ENCODE data around the gene BHMT.

Gene BHMT

GRCh38 chr5:79136618-79137017 is 25.0 kb downstream of the BHMT start:
- H3K4me2 ChIP-seq, result peak overlapping the region; percentile 56; the same call in 1 of the 2 replicates

GRCh38 chr5:79140553-79140952 is 28.9 kb downstream of the BHMT start:
- TF ChIP-seq CTCF (conservative IDR thresholded peaks at IDR 0.05; ENCODE audit: low read depth, low read length), result no peak
- no peak overlapping the region for H3K4me2 ChIP-seq
- H3K4me3 ChIP-seq (IDR thresholded peaks at IDR 0.05; ENCODE audit: insufficient read depth, low read depth, low read length), result no peak overlapping the region
- H3K27ac ChIP-seq, result no peak overlapping the region
- H3K79me2 ChIP-seq (ENCODE audit: insufficient read depth, low read depth), result no peaks in the 10 kb centered on the region
- no peak overlapping the region for H3K9ac ChIP-seq
- H3K36me3 ChIP-seq (ENCODE audit: insufficient read depth), result no peaks in the 10 kb centered on the region
- H2AFZ ChIP-seq (ENCODE audit: low read depth), result no peak overlapping the region
- H3K27me3 ChIP-seq (ENCODE audit: insufficient read depth, low read depth), result no peaks in the 10 kb centered on the region
- H4K20me1 ChIP-seq (ENCODE audit: insufficient read depth), result no peaks in the 10 kb centered on the region
- peaks cover 12% of the 10 kb centered on the region for H3K4me1 ChIP-seq (ENCODE audit: low read depth, poor library complexity, severe bottlenecking)

More at GRCh38 chr5:79136618-79137017, 25.0 kb downstream of the BHMT start:
- H3K79me2 ChIP-seq (ENCODE audit: insufficient read depth, low read depth), result no peaks in the 10 kb centered on the region
- no peak overlapping the region for H2AFZ ChIP-seq (ENCODE audit: low read depth)
- no peak overlapping the region for H3K27ac ChIP-seq
- H3K4me1 ChIP-seq (ENCODE audit: low read depth, poor library complexity, severe bottlenecking), result peaks cover 38% of the 10 kb centered on the region
- TF ChIP-seq CTCF (conservative IDR thresholded peaks at IDR 0.05; ENCODE audit: low read depth, low read length), result no peak
- no peaks in the 10 kb centered on the region for H4K20me1 ChIP-seq (ENCODE audit: insufficient read depth)
- H3K9ac ChIP-seq, result no peak overlapping the region
- H3K27me3 ChIP-seq (ENCODE audit: insufficient read depth, low read depth), result no peaks in the 10 kb centered on the region
- no peak overlapping the region for H3K4me3 ChIP-seq (IDR thresholded peaks at IDR 0.05; ENCODE audit: insufficient read depth, low read depth, low read length)
- no peaks in the 10 kb centered on the region for H3K36me3 ChIP-seq (ENCODE audit: insufficient read depth)

DNA sequence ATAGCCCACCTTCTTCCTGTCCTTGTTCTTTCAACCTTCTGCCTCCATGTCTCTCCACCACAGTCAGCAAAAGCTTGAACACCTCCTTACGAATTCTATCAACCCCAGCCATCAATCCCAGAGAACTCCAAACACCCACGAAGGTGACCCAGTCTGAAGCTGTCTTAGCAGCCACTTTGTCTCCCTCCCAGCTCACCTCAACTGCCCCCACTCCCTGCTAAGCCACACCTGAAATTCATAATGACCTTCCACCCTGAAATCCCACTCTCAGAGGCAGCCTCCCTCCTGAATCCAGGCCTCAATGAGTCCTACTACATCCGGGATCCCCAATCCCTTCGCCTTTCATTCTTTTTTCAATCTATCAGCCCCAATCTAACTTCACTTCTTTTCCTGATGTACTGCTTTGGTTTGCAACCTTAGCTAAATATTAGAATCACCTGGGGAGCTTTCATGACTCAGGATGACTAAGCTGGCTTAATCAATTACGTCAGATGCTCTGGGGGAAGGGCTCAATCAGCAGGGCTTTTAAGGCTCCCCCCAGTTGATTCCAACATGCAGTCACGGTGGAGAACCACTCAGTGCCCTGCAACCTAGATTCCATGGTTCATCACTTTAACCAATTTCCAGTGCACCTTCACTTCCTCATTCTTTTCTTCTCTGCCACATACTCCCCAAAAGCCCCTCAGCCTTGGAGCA is 32.2 kb downstream of the BHMT start:
- H3K4me1 ChIP-seq (ENCODE audit: low read depth, poor library complexity, severe bottlenecking), result no peaks in the 10 kb centered on the region
- H3K27ac ChIP-seq, result no peak overlapping the region
- no peak overlapping the region for H3K9ac ChIP-seq
- no peaks in the 10 kb centered on the region for H3K36me3 ChIP-seq (ENCODE audit: insufficient read depth)
- no peak overlapping the region for H3K4me2 ChIP-seq
- no peak overlapping the region for H2AFZ ChIP-seq (ENCODE audit: low read depth)
- no peaks in the 10 kb centered on the region for H3K79me2 ChIP-seq (ENCODE audit: insufficient read depth, low read depth)
- no peak overlapping the region for H3K4me3 ChIP-seq (IDR thresholded peaks at IDR 0.05; ENCODE audit: insufficient read depth, low read depth, low read length)
- TF ChIP-seq CTCF (conservative IDR thresholded peaks at IDR 0.05; ENCODE audit: low read depth, low read length), result no peak
- no peaks in the 10 kb centered on the region for H4K20me1 ChIP-seq (ENCODE audit: insufficient read depth)
- no peaks in the 10 kb centered on the region for H3K27me3 ChIP-seq (ENCODE audit: insufficient read depth, low read depth)

- Histone ChIP-seq H3K4me3 (IDR thresholded peaks at IDR 0.05; ENCODE audit: insufficient read depth, low read depth, low read length) (no peak overlapping the region), H4K20me1 (ENCODE audit: insufficient read depth) (no peaks in the 10 kb centered on the region), H3K36me3 (ENCODE audit: insufficient read depth) (no peaks in the 10 kb centered on the region), H2AFZ (ENCODE audit: low read depth) (no peak overlapping the region), H3K27ac (no peak overlapping the region), H3K27me3 (ENCODE audit: insufficient read depth, low read depth) (no peaks in the 10 kb centered on the region), H3K9ac (no peak overlapping the region), H3K4me2 (no peak overlapping the region), H3K4me1 (ENCODE audit: low read depth, poor library complexity, severe bottlenecking) (peaks cover 7% of the 10 kb centered on the region), H3K79me2 (ENCODE audit: insufficient read depth, low read depth) (no peaks in the 10 kb centered on the region)
- no peak for TF ChIP-seq CTCF (conservative IDR thresholded peaks at IDR 0.05; ENCODE audit: low read depth, low read length)
Measured at GRCh38 chr5:79147076-79147475, 35.5 kb downstream of the BHMT start.
